Neural cell (in vitro differentiated cells): ENCODE data around the gene GPC2. TPM values are rescaled to one million over a fixed set of nuclear protein-coding genes. Genes with fewer than 3 reads are reported as not detected.

Experiments
- H2AFZ ChIP-seq: fragments of 200-600, 300-800 bp; sonication (generic), shearing (Covaris generic); 2 replicates; pipeline ENCODE4 v1.6.0; 2014; ENCODE audit warnings: low read depth, mild to moderate bottlenecking, antibody characterized with exemption, low read length, moderate library complexity
- H3F3A ChIP-seq: fragments of 200-600 bp; shearing (Covaris generic); 2 replicates; pipeline ENCODE4 v1.6.1; 2016; ENCODE audit warnings: mild to moderate bottlenecking, moderate library complexity, mixed read lengths, antibody characterized with exemption, low read length; ENCODE audit not compliant: insufficient read depth, poor library complexity, severe bottlenecking
- H3K27ac ChIP-seq: fragments of 200-600, 300-800 bp; sonication (generic), shearing (Covaris generic); 2 replicates; pipeline ENCODE4 v1.5.1; 2014; ENCODE audit warnings: mild to moderate bottlenecking, low read length, moderate library complexity
- H3K27me3 ChIP-seq: fragments of 300-800, 200-600 bp; sonication (generic), shearing (Covaris generic); 2 replicates; pipeline ENCODE4 v1.6.0; 2014; ENCODE audit warnings: mild to moderate bottlenecking, low read depth, low read length, moderate library complexity; ENCODE audit not compliant: insufficient read depth
- H3K36me3 ChIP-seq: fragments of 300-800, 200-600 bp; sonication (generic), shearing (Covaris generic); 2 replicates; pipeline ENCODE4 v1.5.1; 2014; ENCODE audit warnings: mild to moderate bottlenecking, antibody characterized with exemption, low read length, moderate library complexity; ENCODE audit not compliant: insufficient read depth
- H3K4me2 ChIP-seq: fragments of 300-800, 200-600 bp; sonication (generic), shearing (Covaris generic); 2 replicates; pipeline ENCODE4 v1.6.0; 2014; ENCODE audit warnings: mild to moderate bottlenecking, low read length
- H3K4me3 ChIP-seq: fragments of 300-800, 200-600 bp; sonication (generic), shearing (Covaris generic); 2 replicates; pipeline ENCODE4 v1.5.1; 2014; ENCODE audit warnings: mild to moderate bottlenecking, low read length, moderate library complexity
- H3K79me2 ChIP-seq: fragments of 200-600 bp; shearing (Covaris generic); replicated peaks from 2 replicates; pipeline ENCODE4 v1.6.0; 2014; ENCODE audit warnings: mild to moderate bottlenecking, low read length, moderate library complexity; ENCODE audit not compliant: insufficient read depth
- H3K9ac ChIP-seq: fragments of 300-800, 200-600 bp; sonication (generic), shearing (Covaris generic); 2 replicates; pipeline ENCODE4 v1.6.1; 2016; ENCODE audit warnings: mild to moderate bottlenecking, low read length, mixed read lengths
- H3K9me2 ChIP-seq: fragments of 200-600 bp; shearing (Covaris generic); 2 replicates; pipeline ENCODE4 v1.6.1; 2016; ENCODE audit warnings: mild to moderate bottlenecking, low read length, mixed read lengths; ENCODE audit not compliant: insufficient read depth
- H3K9me3 ChIP-seq: fragments of 200-600, 300-800 bp; sonication (generic), shearing (Covaris generic); 2 replicates; pipeline ENCODE4 v1.6.1; 2016; ENCODE audit warnings: mild to moderate bottlenecking, mixed run types, low read length, moderate library complexity, mixed read lengths
- H4K20me1 ChIP-seq: fragments of 200-600 bp; shearing (Covaris generic); 2 replicates; pipeline ENCODE4 v1.6.1; 2016; ENCODE audit warnings: mild to moderate bottlenecking, mixed run types; ENCODE audit not compliant: insufficient read depth
- EP300 ChIP-seq: fragments of 450-650 bp; conservative IDR thresholded peaks from 2 replicates; pipeline ENCODE4 v1.6.1; 2014; ENCODE audit warnings: antibody characterized with exemption, mild to moderate bottlenecking, moderate library complexity; ENCODE audit not compliant: poor library complexity, severe bottlenecking
- EZH2 ChIP-seq: fragments of 200-600, 300-800 bp; shearing (Covaris generic), sonication (generic); IDR thresholded peaks from 2 replicates; pipeline ENCODE4 v1.6.1; 2014; ENCODE audit warnings: antibody characterized with exemption, low read length, borderline replicate concordance, mild to moderate bottlenecking; ENCODE audit not compliant: insufficient read depth, poor library complexity, severe bottlenecking
- MXI1 ChIP-seq: fragments of 450-650 bp; conservative IDR thresholded peaks from 2 replicates; pipeline ENCODE4 v1.6.1; 2014; ENCODE audit warnings: antibody characterized with exemption, mild to moderate bottlenecking; ENCODE audit not compliant: poor library complexity, severe bottlenecking
- POLR2AphosphoS5 ChIP-seq: IDR thresholded peaks from 2 replicates; pipeline ENCODE4 v1.6.1; 2012
- RAD21 ChIP-seq: fragments of 450-650 bp; conservative IDR thresholded peaks from 2 replicates; pipeline ENCODE4 v1.6.1; 2014; ENCODE audit warnings: antibody characterized with exemption, mild to moderate bottlenecking, moderate library complexity
- SMC3 ChIP-seq: fragments of 450-650 bp; conservative IDR thresholded peaks from 2 replicates; pipeline ENCODE4 v1.6.1; 2014; ENCODE audit warnings: antibody characterized with exemption, mild to moderate bottlenecking, moderate library complexity; ENCODE audit not compliant: poor library complexity
- TAF1 ChIP-seq: IDR thresholded peaks from 2 replicates; pipeline ENCODE4 v1.6.1; 2012; ENCODE audit warnings: low read depth
- polyA plus RNA-seq: library from polyadenylated mRNA; depleted of rRNA; stranded (reverse); fragments of >200 nt; gene quantifications from 2 replicates; pipeline ENCODE4 v1.2.3, GENCODE V29; 2014
- TF ChIP-seq, protein P1 (sequence below): fragments of 450-650 bp; IDR thresholded peaks from 2 replicates; pipeline ENCODE4 v1.5.1; 2014; ENCODE audit warnings: antibody characterized with exemption, mild to moderate bottlenecking, moderate library complexity; ENCODE audit not compliant: poor library complexity, severe bottlenecking
- TF ChIP-seq, protein P2 (sequence below): IDR thresholded peaks from 2 replicates; pipeline ENCODE4 v1.6.1; 2012; ENCODE audit warnings: borderline replicate concordance

The GPC2 gene
- polyA plus RNA-seq, 1 donor from 2014 or later = 506 TPM

DNA sequence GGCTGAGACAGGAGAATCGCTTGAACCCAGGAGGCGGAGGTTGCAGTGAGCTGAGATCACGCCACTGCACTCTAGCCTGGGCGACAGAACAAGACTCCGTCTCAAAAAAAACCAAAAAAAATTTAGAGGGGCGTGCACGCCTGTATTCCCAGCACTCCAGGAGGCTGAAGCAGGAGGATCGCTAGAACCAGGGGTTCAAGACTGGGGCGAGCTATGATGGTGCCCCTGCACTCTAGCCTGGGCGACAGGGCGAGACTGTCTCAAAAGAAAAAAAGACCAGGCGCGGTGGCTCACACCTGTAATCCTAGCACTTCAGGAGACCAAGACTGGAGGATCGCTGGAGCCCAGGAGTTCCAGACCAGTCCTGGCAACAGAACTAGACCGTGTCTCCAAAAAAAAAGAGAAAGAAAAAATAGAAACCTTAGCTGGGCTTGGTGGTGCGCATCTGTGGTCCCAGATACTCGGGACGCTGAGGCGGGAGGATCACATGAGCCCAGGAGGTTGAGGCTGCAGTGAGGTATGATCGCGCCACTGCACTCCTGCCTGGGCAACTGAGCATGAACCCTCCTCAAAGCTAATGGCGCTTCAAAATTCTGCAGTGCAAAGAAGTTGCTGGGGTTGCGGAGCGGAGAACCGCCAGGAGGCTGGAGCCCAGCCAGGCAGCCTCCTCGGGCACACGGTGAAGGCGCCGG lies 50.8 kb downstream of the GPC2 start (continued):
- TF ChIP-seq, protein P1, sequence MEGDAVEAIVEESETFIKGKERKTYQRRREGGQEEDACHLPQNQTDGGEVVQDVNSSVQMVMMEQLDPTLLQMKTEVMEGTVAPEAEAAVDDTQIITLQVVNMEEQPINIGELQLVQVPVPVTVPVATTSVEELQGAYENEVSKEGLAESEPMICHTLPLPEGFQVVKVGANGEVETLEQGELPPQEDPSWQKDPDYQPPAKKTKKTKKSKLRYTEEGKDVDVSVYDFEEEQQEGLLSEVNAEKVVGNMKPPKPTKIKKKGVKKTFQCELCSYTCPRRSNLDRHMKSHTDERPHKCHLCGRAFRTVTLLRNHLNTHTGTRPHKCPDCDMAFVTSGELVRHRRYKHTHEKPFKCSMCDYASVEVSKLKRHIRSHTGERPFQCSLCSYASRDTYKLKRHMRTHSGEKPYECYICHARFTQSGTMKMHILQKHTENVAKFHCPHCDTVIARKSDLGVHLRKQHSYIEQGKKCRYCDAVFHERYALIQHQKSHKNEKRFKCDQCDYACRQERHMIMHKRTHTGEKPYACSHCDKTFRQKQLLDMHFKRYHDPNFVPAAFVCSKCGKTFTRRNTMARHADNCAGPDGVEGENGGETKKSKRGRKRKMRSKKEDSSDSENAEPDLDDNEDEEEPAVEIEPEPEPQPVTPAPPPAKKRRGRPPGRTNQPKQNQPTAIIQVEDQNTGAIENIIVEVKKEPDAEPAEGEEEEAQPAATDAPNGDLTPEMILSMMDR = peak; percentile 27

DNA sequence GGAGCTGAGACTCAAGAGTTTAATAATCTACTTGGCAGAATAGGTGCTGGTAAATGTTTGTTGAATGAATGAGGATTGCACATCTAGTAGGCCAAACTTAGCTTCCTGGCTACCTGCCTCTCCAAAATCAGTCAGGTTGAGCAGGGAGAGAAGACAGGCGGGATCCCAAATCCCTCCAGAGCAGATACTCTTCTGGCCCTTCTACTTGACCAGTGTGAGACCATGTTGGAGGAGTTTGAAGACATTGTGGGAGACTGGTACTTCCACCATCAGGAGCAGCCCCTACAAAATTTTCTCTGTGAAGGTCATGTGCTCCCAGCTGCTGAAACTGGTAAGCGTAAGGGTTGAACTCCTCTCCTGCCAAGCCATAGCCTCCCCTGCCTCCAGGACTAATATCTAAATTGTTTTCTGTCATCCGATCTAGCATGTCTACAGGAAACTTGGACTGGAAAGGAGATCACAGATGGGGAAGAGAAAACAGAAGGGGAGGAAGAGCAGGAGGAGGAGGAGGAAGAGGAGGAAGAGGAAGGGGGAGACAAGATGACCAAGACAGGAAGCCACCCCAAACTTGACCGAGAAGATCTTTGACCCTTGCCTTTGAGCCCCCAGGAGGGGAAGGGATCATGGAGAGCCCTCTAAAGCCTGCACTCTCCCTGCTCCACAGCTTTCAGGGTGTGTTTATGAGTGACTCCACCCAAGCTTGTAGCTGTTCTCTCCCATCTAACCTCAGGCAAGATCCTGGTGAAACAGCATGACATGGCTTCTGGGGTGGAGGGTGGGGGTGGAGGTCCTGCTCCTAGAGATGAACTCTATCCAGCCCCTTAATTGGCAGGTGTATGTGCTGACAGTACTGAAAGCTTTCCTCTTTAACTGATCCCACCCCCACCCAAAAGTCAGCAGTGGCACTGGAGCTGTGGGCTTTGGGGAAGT lies 52.6 kb downstream of the GPC2 start:
- Histone ChIP-seq H3K36me3 (peaks cover 8% of the 10 kb centered on the region), H4K20me1 (no peaks in the 10 kb centered on the region), H3F3A (peaks cover 3% of the 10 kb centered on the region), H3K9me2 (no peaks in the 10 kb centered on the region), H3K4me3 (no peak overlapping the region), H3K79me2 (peaks cover 4% of the 10 kb centered on the region), H3K9ac (no peak overlapping the region), H2AFZ (no peak overlapping the region), H3K4me2 (no peak overlapping the region), H3K27ac (no peak overlapping the region), H3K9me3 (no peaks in the 10 kb centered on the region), H3K27me3 (no peaks in the 10 kb centered on the region)
- TF ChIP-seq, protein P1 = no peak
- TF ChIP-seq MXI1 (no peak), EZH2 (no peak), SMC3 (no peak), RAD21 (no peak), EP300 (no peak), TAF1 (no peak), POLR2AphosphoS5 (no peak)
- TF ChIP-seq, protein P2, sequence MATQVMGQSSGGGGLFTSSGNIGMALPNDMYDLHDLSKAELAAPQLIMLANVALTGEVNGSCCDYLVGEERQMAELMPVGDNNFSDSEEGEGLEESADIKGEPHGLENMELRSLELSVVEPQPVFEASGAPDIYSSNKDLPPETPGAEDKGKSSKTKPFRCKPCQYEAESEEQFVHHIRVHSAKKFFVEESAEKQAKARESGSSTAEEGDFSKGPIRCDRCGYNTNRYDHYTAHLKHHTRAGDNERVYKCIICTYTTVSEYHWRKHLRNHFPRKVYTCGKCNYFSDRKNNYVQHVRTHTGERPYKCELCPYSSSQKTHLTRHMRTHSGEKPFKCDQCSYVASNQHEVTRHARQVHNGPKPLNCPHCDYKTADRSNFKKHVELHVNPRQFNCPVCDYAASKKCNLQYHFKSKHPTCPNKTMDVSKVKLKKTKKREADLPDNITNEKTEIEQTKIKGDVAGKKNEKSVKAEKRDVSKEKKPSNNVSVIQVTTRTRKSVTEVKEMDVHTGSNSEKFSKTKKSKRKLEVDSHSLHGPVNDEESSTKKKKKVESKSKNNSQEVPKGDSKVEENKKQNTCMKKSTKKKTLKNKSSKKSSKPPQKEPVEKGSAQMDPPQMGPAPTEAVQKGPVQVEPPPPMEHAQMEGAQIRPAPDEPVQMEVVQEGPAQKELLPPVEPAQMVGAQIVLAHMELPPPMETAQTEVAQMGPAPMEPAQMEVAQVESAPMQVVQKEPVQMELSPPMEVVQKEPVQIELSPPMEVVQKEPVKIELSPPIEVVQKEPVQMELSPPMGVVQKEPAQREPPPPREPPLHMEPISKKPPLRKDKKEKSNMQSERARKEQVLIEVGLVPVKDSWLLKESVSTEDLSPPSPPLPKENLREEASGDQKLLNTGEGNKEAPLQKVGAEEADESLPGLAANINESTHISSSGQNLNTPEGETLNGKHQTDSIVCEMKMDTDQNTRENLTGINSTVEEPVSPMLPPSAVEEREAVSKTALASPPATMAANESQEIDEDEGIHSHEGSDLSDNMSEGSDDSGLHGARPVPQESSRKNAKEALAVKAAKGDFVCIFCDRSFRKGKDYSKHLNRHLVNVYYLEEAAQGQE = no peak
